Naive B cell (primary cell): ENCODE measurements around the gene IFNAR1. TPM values are rescaled to one million over a fixed set of nuclear protein-coding genes. Genes with fewer than 3 reads are reported as not detected.
A peak's percentile ranks its signal among the peaks of the same experiment; 100 is the strongest.

Experiments
- ATAC-seq, 2 donors: fragments of 150-1000 bp; cut with Tn5 transposase; 2 replicates each; pipeline ENCODE4 v1.10.0; 2021; ENCODE audit warnings: low read depth in 2 of 2, mild to moderate bottlenecking in 2 of 2, moderate library complexity in 2 of 2
- DNase-seq: peaks from one replicate; pipeline ENCODE4 v3.0.0; 2022
- H3K27ac Mint-ChIP-seq, 6 donors: one replicate each; pipeline ENCODE4 v1.8.0; 2020 to 2022; ENCODE audit warnings: mild to moderate bottlenecking in 6 of 6, mixed read lengths in 6 of 6, moderate library complexity in 5 of 6, inconsistent platforms in 2 of 6
- H3K27me3 Mint-ChIP-seq, 3 donors: one replicate each; pipeline ENCODE4 v1.8.0; 2021 to 2022; ENCODE audit warnings: mixed read lengths in 3 of 3, mild to moderate bottlenecking in 1 of 3
- H3K36me3 Mint-ChIP-seq, 2 donors: one replicate each; pipeline ENCODE4 v1.8.0; 2020 to 2022; ENCODE audit warnings: mixed read lengths in 2 of 2, inconsistent platforms in 1 of 2, mild to moderate bottlenecking in 1 of 2
- H3K4me1 Mint-ChIP-seq, 3 donors: one replicate each; pipeline ENCODE4 v1.8.0; 2020 to 2022; ENCODE audit warnings: mixed read lengths in 3 of 3, inconsistent platforms in 1 of 3, mild to moderate bottlenecking in 1 of 3, moderate library complexity in 1 of 3
- H3K4me3 Mint-ChIP-seq, 8 donors: one replicate each; pipeline ENCODE4 v1.8.0; 2020 to 2022; ENCODE audit warnings: mild to moderate bottlenecking in 8 of 8, mixed read lengths in 8 of 8, moderate library complexity in 8 of 8, inconsistent platforms in 2 of 8
- H3K9me3 Mint-ChIP-seq, 7 donors: one replicate each; pipeline ENCODE4 v1.8.0; 2020 to 2022; ENCODE audit warnings: mixed read lengths in 7 of 7, mild to moderate bottlenecking in 5 of 7, inconsistent platforms in 2 of 7, moderate library complexity in 1 of 7
- polyA plus RNA-seq, 6 donors: library from polyadenylated mRNA; unstranded; fragments of 300-500 nt; fragmentation: Illumina TruSeq; gene quantifications; one replicate each; pipeline ENCODE4 v1.2.3, GENCODE V29; 2021; ENCODE audit warnings: low read depth in 6 of 6

Gene IFNAR1
- polyA plus RNA-seq, 6 donors from 2014 or later: 99.7 to 142 (median 126) TPM

GRCh38 chr21:33403128-33403785 lies 78.5 kb downstream of the IFNAR1 start, which contains the start of gene IFNGR2:
Gene IFNGR2, plus strand, starts transcription at chr21:33403413. Its CDS starts 131 bp downstream, at chr21:33403544.
- Mint-ChIP-seq H3K4me1 (peaks cover 49 to 76% (median 67%) of the 10 kb centered on the region in 3 donors), H3K4me3 (peak within 1 kb of the TSS; percentile 94 to 100 (median 98)), H3K27me3 (no peaks in the 10 kb centered on the region), H3K36me3 (peaks cover 7 to 11% of the 10 kb centered on the region in 2 donors), H3K27ac (peak within 1 kb of the TSS; percentile 97 to 99 (median 98)), H3K9me3 (peaks cover 0 to 3% (median 0%) of the 10 kb centered on the region in 7 donors)
- peak; percentile 62 to 70 for ATAC-seq
- DNase-seq: peak; percentile 58

- H3K36me3 Mint-ChIP-seq: peaks cover 7 to 11% of the 10 kb centered on the region in 2 donors
- peaks cover 48 to 77% (median 67%) of the 10 kb centered on the region in 3 donors for H3K4me1 Mint-ChIP-seq
- H3K4me3 Mint-ChIP-seq: peak overlapping the region; percentile 94 to 100 (median 98)
- peak overlapping the region; percentile 97 to 99 (median 98) for H3K27ac Mint-ChIP-seq
- DNase-seq (peak; percentile 50), ATAC-seq (peak; percentile 31 to 45)
- peaks cover 0 to 3% (median 0%) of the 10 kb centered on the region in 7 donors for H3K9me3 Mint-ChIP-seq
- no peaks in the 10 kb centered on the region for H3K27me3 Mint-ChIP-seq
Observed at GRCh38 chr21:33403786-33404585, 79.2 kb downstream of the IFNAR1 start.

GRCh38 chr21:33406493-33406892 lies 81.7 kb downstream of the IFNAR1 start:
- H3K27ac Mint-ChIP-seq: peak overlapping the region; percentile 47 to 99 (median 84)
- ATAC-seq (no peak), DNase-seq (no peak)
- H3K36me3 Mint-ChIP-seq: peaks cover 7 to 11% of the 10 kb centered on the region in 2 donors
- H3K27me3 Mint-ChIP-seq: no peaks in the 10 kb centered on the region
- H3K9me3 Mint-ChIP-seq: peaks cover 0 to 3% (median 0%) of the 10 kb centered on the region in 7 donors
- H3K4me3 Mint-ChIP-seq: peak overlapping the region; percentile 94 to 100 (median 98)
- peaks cover 48 to 83% (median 72%) of the 10 kb centered on the region in 3 donors for H3K4me1 Mint-ChIP-seq

Other genes with a start within 250 kb of the IFNAR1 start
- gene IFNAR2, start 95.0 kb upstream of the IFNAR1 start, polyA plus RNA-seq: 10 to 100 TPM; 41.4 to 61.7 (median 50.8) TPM
- 10 to 100 TPM; 56.9 to 83.1 (median 71.0) TPM for gene IL10RB, start 58.6 kb upstream of the IFNAR1 start, polyA plus RNA-seq
- gene IFNGR2, start 78.4 kb downstream of the IFNAR1 start, polyA plus RNA-seq: 100 to 1,000 TPM; 120 to 177 (median 144) TPM
- 10 to 100 TPM; 35.5 to 46.2 (median 40.6) TPM for gene TMEM50B, start 155.0 kb downstream of the IFNAR1 start, polyA plus RNA-seq
- gene DNAJC28, start 166.7 kb downstream of the IFNAR1 start, polyA plus RNA-seq: 1 to 10 TPM in 2 of 6 donors, under 1 TPM in 3, not detected in 1; 0.38 to 1.6 (median 0.93) TPM
- 10 to 100 TPM; 24.8 to 38.4 (median 32.2) TPM for gene GART, start 217.1 kb downstream of the IFNAR1 start, polyA plus RNA-seq
- 100 to 1,000 TPM; 411 to 679 (median 522) TPM for gene SON, start 218.1 kb downstream of the IFNAR1 start, polyA plus RNA-seq